Spleen (tissue), 7 donors: ENCODE results near the gene ZSCAN1.

Experiments
- CTCF ChIP-seq, 11 experiments: fragments of 200-600 bp in 7 of 11; fragments of 450-650 bp in 4 of 11; sonication (generic) in 4 of 11; IDR thresholded peaks in 8 of 11; conservative IDR thresholded peaks in 3 of 11; 1 replicate in 7 of 11; 2 replicates in 4 of 11; pipeline versions ENCODE4 v1.4.0 to v1.8.0; 2016 to 2021; ENCODE audit warnings: antibody characterized with exemption in 11 of 11, inconsistent platforms in 4 of 11, mild to moderate bottlenecking in 1 of 11
- POLR2A ChIP-seq, 3 donors: fragments of 450-650 bp; IDR thresholded peaks; one replicate each; pipeline ENCODE4 v1.5.1; 2017; ENCODE audit warnings: antibody characterized with exemption in 3 of 3, mild to moderate bottlenecking in 1 of 3
- POLR2AphosphoS5 ChIP-seq, 3 donors: sonication (generic); formaldehyde crosslinking; IDR thresholded peaks; one replicate each; pipeline ENCODE4 v1.5.1; 2017; ENCODE audit warnings: antibody characterized with exemption in 3 of 3
- donor health status: DM: no; HTN: no; CAD: no; lungs with moderate emphysema.
- donor health status: DM: no; HTN: no; CAD: no.
- donor health status: DM: no; HTN: no; CAD: no.

DNA sequence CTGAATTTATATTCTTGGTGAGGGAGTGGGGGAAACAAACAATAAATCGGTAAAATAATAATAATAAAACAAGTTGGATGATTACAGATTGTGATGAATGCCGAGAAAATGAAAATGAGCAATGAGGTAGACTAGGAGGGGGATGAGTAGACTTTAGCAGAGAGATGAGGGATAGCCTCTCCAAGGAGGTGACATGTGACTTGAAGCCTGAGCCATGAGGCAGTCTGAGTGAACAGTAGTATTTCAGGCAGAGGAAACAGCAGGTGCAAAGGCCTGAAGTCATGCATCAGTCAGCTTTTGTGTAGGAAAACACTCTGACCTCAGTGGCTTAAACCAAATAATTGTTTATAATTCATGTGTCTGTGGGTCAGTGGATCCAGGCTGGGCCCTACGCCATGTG is 29.9 kb downstream of the ZSCAN1 start:
- no peak for TF ChIP-seq CTCF (IDR thresholded peaks at IDR 0.05 in 8 of 11, conservative IDR thresholded peaks at IDR 0.05 in 3 of 11)
- TF ChIP-seq POLR2AphosphoS5 (IDR thresholded peaks at IDR 0.05): no peak
- TF ChIP-seq POLR2A (IDR thresholded peaks at IDR 0.05): no peak
